Neural progenitor cell (in vitro differentiated cells): Measurements from ENCODE around the gene TAPBPL. TPM values are rescaled to one million over a fixed set of nuclear protein-coding genes. Genes with fewer than 3 reads are reported as not detected.

Experiments
- DNase-seq: peaks from one replicate; pipeline ENCODE4 v3.0.0-alpha.2; 2016; ENCODE audit warnings: low spot score
- H2AFZ ChIP-seq: fragments of 200-600 bp; sonication (generic); replicated peaks from 2 replicates; pipeline ENCODE4 v1.6.1; 2016; ENCODE audit warnings: antibody characterized with exemption
- H3F3A ChIP-seq: fragments of 200-600 bp; sonication (generic); 2 replicates; pipeline ENCODE4 v1.6.1; 2016; ENCODE audit warnings: antibody characterized with exemption, low read depth
- H3K27ac ChIP-seq: fragments of 200-600 bp; sonication (generic); 2 replicates; pipeline ENCODE4 v1.5.1; 2016; ENCODE audit warnings: mild to moderate bottlenecking
- H3K27me3 ChIP-seq: fragments of 200-600 bp; sonication (generic); 2 replicates; pipeline ENCODE4 v1.6.1; 2016; ENCODE audit warnings: mild to moderate bottlenecking, moderate library complexity
- H3K36me3 ChIP-seq: fragments of 200-600 bp; sonication (generic); 2 replicates; pipeline ENCODE4 v1.5.1; 2016
- H3K4me1 ChIP-seq: fragments of 200-600 bp; sonication (generic); 2 replicates; pipeline ENCODE4 v1.6.1; 2016; ENCODE audit warnings: mixed run types
- H3K4me2 ChIP-seq: fragments of 200-600 bp; sonication (generic); 2 replicates; pipeline ENCODE4 v1.6.1; 2016
- H3K4me3 ChIP-seq: fragments of 200-600 bp; sonication (generic); 2 replicates; pipeline ENCODE4 v1.5.1; 2016
- H3K79me2 ChIP-seq: fragments of 200-600 bp; sonication (generic); 2 replicates; pipeline ENCODE4 v1.6.1; 2016; ENCODE audit warnings: low read depth
- H3K9ac ChIP-seq: fragments of 200-600 bp; sonication (generic); 2 replicates; pipeline ENCODE4 v1.6.1; 2016
- H3K9me3 ChIP-seq: fragments of 200-600 bp; sonication (generic); 2 replicates; pipeline ENCODE4 v1.5.1; 2016; ENCODE audit warnings: low read depth
- H4K20me1 ChIP-seq: fragments of 200-600 bp; sonication (generic); 2 replicates; pipeline ENCODE4 v1.6.1; 2016; ENCODE audit warnings: low read depth
- H3K27ac Mint-ChIP-seq: 3 replicates; pipeline ENCODE4 v1.8.0; 2021; ENCODE audit warnings: mixed read lengths
- H3K27me3 Mint-ChIP-seq: 2 replicates; pipeline ENCODE4 v1.8.0; 2022; ENCODE audit warnings: low read depth, mild to moderate bottlenecking, inconsistent platforms, moderate library complexity, mixed read lengths; ENCODE audit not compliant: insufficient read depth
- H3K36me3 Mint-ChIP-seq: 3 replicates; pipeline ENCODE4 v1.8.0; 2021; ENCODE audit warnings: mixed read lengths
- H3K4me1 Mint-ChIP-seq: 3 replicates; pipeline ENCODE4 v1.8.0; 2021; ENCODE audit warnings: mixed read lengths
- H3K4me3 Mint-ChIP-seq: 3 replicates; pipeline ENCODE4 v1.8.0; 2021; ENCODE audit warnings: mild to moderate bottlenecking, moderate library complexity, mixed read lengths
- H3K9me3 Mint-ChIP-seq: 3 replicates; pipeline ENCODE4 v1.8.0; 2020; ENCODE audit warnings: mixed read lengths
- CTCF ChIP-seq: fragments of 200-600 bp; sonication (generic); IDR thresholded peaks from 2 replicates; pipeline ENCODE4 v1.5.1; 2017; ENCODE audit warnings: antibody characterized with exemption, mild to moderate bottlenecking
- EZH2 ChIP-seq: fragments of 200-600 bp; sonication (generic); IDR thresholded peaks from 2 replicates; pipeline ENCODE4 v1.6.1; 2017; ENCODE audit warnings: antibody characterized with exemption, mild to moderate bottlenecking, moderate library complexity
- EZH2phosphoT487 ChIP-seq: fragments of 200-600 bp; sonication (generic); IDR thresholded peaks from 2 replicates; pipeline ENCODE4 v1.6.1; 2017; ENCODE audit warnings: antibody characterized with exemption
- total RNA-seq: library from RNA; depleted of rRNA; stranded (reverse); fragments of >200 nt; gene quantifications from 2 replicates; pipeline ENCODE4 v1.2.3, GENCODE V29; 2015; ENCODE audit warnings: low replicate concordance

The TAPBPL gene
- total RNA-seq, 1 donor from 2014 or later = not detected

GRCh38 chr12:6462234-6462995 lies 10.6 kb downstream of the TAPBPL start:
- H4K20me1 ChIP-seq = no peaks in the 10 kb centered on the region
- H3K27ac Mint-ChIP-seq = peak overlapping the region; percentile 43
- H3K9ac ChIP-seq = no peak overlapping the region
- no peaks in the 10 kb centered on the region for H3K79me2 ChIP-seq
- H3K27ac ChIP-seq = no peak overlapping the region
- H3K9me3 Mint-ChIP-seq = no peaks in the 10 kb centered on the region
- peaks cover 11% of the 10 kb centered on the region for H3K36me3 Mint-ChIP-seq
- TF ChIP-seq EZH2phosphoT487 (no peak), CTCF (no peak), EZH2 (no peak)
- peaks cover 4% of the 10 kb centered on the region for H3K27me3 Mint-ChIP-seq
- no peak overlapping the region for H3K4me3 Mint-ChIP-seq
- H3K4me3 ChIP-seq = no peak overlapping the region
- H2AFZ ChIP-seq = no peak overlapping the region
- no peak overlapping the region for H3K4me2 ChIP-seq
- H3K27me3 ChIP-seq = no peaks in the 10 kb centered on the region
- no peaks in the 10 kb centered on the region for H3K36me3 ChIP-seq
- no peaks in the 10 kb centered on the region for H3K4me1 ChIP-seq
- DNase-seq = no peak
- H3K9me3 ChIP-seq = no peaks in the 10 kb centered on the region
- H3F3A ChIP-seq = peaks cover 7% of the 10 kb centered on the region
- peaks cover 3% of the 10 kb centered on the region for H3K4me1 Mint-ChIP-seq

- Mint-ChIP-seq H3K27ac (no peak overlapping the region), H3K9me3 (no peaks in the 10 kb centered on the region), H3K4me3 (no peak overlapping the region), H3K36me3 (peaks cover 11% of the 10 kb centered on the region), H3K27me3 (peaks cover 4% of the 10 kb centered on the region), H3K4me1 (peaks cover 3% of the 10 kb centered on the region)
- Histone ChIP-seq H3K79me2 (no peaks in the 10 kb centered on the region), H2AFZ (no peak overlapping the region), H3K4me3 (no peak overlapping the region), H3F3A (peaks cover 7% of the 10 kb centered on the region), H3K4me2 (no peak overlapping the region), H3K9ac (no peak overlapping the region), H3K36me3 (no peaks in the 10 kb centered on the region), H3K9me3 (no peaks in the 10 kb centered on the region), H4K20me1 (no peaks in the 10 kb centered on the region), H3K27me3 (no peaks in the 10 kb centered on the region), H3K4me1 (no peaks in the 10 kb centered on the region), H3K27ac (no peak overlapping the region)
- TF ChIP-seq EZH2phosphoT487 (no peak), CTCF (no peak), EZH2 (no peak)
- no peak for DNase-seq
These were observed 11.4 kb downstream of the TAPBPL start for GRCh38 chr12:6463216-6463615.

GRCh38 chr12:6463858-6464257 lies 12.0 kb downstream of the TAPBPL start:
- Histone ChIP-seq H3K36me3 (no peaks in the 10 kb centered on the region), H3K27ac (no peak overlapping the region), H3K4me3 (no peak overlapping the region), H2AFZ (no peak overlapping the region), H3K4me1 (peaks cover under 1% of the 10 kb centered on the region), H4K20me1 (no peaks in the 10 kb centered on the region), H3K27me3 (no peaks in the 10 kb centered on the region), H3K9me3 (no peaks in the 10 kb centered on the region), H3K79me2 (peaks cover 6% of the 10 kb centered on the region), H3K9ac (no peak overlapping the region), H3K4me2 (no peak overlapping the region), H3F3A (peaks cover 7% of the 10 kb centered on the region)
- DNase-seq = no peak
- peaks cover 11% of the 10 kb centered on the region for H3K36me3 Mint-ChIP-seq
- peaks cover 7% of the 10 kb centered on the region for H3K4me1 Mint-ChIP-seq
- H3K27me3 Mint-ChIP-seq = peaks cover 3% of the 10 kb centered on the region
- no peaks in the 10 kb centered on the region for H3K9me3 Mint-ChIP-seq
- no peak overlapping the region for H3K4me3 Mint-ChIP-seq
- TF ChIP-seq EZH2phosphoT487 (no peak), CTCF (no peak), EZH2 (no peak)
- no peak overlapping the region for H3K27ac Mint-ChIP-seq
